ENCODE data around the gene RPL28. TPM values are rescaled to one million over a fixed set of nuclear protein-coding genes. Genes with fewer than 3 reads are reported as not detected.

Gene RPL28
- total RNA-seq, 1 experiment from 2014 or later, result 452 TPM

DNA sequence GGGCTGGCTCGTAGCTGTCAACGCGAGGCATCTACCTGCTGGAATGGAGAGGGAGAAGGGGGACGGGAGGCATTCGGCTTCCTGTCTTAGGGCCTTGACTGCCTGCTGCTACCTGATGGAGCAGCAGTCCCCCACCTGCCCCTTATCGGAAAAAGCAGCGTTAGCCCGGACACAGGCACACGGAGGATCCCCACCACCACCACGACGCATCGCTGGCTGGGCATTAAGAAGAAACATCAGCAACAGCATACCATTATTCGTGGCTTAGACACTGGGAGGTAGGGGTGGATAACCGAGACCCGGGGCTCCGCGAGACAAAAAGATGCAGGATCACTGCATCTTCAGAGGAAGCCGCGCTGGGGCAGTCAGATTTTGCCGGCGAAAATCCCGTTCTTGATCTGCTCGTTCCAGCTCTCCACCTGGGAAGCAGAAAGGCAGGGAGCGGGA, 32.4 kb upstream of the RPL28 start:
- DNase-seq (ENCODE audit: low read depth), result no peak

DNA sequence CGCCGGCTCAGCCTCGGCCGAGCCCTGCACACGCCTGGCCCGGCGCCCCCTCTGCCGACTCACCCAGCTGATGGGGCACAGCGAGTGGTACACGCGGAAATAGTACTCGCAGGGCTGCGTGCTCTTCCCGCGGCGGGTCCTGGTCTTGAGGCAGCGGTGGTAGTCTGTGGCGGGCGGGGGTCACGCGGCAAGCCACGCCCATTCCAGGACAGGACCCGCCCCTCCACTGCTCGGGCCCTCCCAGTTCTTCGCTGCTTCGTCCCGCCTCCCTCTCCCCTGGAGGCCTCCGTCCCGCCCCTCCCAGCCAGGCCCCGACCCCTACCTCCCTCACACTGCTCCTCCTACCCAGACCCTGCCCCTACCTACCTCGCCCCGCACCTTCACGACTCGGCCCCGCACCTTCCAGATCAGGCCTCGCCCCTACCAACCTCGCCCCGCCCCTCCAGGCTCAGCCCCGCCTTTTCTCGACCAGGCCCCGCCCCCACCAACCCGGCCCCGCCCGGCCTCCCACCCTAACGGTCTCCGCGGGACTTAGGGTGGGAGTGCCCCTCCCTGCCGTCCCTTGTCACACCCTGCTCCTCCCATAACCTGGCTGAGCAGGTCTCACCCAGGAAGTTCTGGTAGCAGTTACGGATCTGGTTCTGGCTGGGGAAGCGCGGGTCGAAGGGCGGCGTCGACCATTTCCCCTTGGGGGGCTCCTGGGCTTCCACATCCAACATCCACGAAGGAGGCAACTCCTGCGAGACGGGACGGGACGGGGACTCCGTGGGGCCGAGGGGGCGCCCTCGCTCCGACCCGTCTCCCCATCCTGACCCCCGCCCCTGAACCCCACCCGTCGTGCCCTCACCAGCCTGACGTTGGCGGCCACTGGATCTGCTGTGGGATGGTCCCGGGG, 31.7 kb upstream of the RPL28 start:
- DNase-seq (ENCODE audit: low read depth), result peak; percentile 53

GRCh38 chr19:55354698-55355212, 31.0 kb upstream of the RPL28 start, which contains the start of gene COX6B2:
Gene COX6B2, minus strand, starts transcription at chr19:55354719. Its CDS starts 198 bp downstream, at chr19:55354521.
- no peak for DNase-seq (ENCODE audit: low read depth)

DNA sequence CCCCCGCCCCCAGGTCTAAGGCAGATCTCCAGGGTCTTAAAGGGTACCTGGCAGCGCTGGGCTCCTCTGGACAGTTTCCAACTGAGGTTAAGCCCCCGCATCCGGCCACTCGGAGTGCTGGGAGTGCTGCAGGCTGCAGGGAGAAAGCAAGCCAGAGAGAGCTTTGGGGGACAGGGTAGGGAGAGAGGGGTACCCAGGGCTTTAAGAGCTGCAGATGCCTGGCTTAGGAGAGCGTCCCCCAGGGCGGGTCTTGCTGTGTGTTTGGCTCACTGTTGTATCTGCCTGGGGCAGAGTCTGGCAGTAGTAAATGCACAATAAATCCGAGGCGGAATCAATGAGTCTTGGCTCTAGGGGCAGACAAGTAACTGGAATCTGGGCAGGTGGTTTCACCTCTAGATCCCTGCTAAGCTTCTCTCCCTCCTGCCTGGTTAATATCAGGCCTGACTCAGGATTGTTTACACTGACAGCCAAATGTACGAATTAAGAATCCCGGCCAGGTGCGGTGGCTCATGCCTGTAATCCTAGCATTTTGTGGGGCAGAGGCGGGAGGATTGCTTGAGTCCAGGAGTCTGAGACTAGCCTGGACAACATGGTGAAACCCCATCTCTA, 30.4 kb upstream of the RPL28 start:
- peak; percentile 38 for DNase-seq (ENCODE audit: low read depth)

GRCh38 chr19:55358493-55358892, 27.2 kb upstream of the RPL28 start:
- no peak for DNase-seq (ENCODE audit: low read depth)

DNA sequence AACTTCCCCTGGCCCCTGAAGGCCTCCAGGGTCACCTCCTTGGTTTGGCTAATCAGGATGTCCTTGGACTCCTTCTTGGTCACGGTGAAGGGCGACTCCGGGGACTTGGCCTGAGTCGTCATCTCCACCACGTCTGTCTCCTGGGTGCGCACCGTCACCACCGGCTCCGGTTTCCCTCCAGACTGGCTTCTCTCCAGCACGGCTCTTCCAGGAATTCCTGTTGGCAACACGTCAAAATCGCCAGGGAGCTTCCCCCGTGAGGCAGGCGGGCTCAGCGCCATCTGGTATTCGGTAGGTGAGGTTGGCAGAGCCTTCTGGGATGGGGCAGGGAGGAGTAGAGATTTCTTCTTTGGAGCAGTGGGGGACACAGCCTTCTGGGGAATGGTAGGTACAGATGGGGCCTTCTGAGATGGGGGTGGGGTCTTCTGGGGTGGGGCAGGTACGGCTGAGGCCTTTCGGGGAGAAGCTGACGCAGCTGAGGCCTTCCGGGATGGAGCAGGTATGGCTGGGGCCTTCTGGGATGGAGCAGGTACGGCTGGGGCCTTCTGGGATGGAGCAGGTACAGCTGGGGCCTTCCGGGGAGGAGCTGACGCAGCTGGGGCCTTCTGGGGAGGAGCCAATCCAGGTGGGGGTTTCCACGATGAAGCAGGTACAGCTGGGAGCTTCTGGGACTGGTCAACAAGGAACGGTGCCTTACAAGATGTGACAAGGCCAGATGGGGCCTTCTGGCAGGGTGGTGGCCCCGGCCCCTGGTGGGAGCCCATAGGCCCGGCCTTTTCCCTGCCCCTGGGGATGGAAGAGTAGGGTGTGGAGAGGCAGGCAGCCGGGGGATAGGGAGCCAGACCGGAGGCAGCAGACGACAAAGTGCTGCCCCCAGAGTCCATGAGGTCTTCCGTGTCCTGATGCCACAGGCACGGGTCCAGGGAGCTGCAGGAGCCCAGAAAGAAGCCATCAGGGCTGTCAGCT, 26.5 kb upstream of the RPL28 start:
- DNase-seq (ENCODE audit: low read depth), result no peak

- DNase-seq (ENCODE audit: low read depth), result no peak
Observed at GRCh38 chr19:55360902-55361301, 24.8 kb upstream of the RPL28 start.

DNA sequence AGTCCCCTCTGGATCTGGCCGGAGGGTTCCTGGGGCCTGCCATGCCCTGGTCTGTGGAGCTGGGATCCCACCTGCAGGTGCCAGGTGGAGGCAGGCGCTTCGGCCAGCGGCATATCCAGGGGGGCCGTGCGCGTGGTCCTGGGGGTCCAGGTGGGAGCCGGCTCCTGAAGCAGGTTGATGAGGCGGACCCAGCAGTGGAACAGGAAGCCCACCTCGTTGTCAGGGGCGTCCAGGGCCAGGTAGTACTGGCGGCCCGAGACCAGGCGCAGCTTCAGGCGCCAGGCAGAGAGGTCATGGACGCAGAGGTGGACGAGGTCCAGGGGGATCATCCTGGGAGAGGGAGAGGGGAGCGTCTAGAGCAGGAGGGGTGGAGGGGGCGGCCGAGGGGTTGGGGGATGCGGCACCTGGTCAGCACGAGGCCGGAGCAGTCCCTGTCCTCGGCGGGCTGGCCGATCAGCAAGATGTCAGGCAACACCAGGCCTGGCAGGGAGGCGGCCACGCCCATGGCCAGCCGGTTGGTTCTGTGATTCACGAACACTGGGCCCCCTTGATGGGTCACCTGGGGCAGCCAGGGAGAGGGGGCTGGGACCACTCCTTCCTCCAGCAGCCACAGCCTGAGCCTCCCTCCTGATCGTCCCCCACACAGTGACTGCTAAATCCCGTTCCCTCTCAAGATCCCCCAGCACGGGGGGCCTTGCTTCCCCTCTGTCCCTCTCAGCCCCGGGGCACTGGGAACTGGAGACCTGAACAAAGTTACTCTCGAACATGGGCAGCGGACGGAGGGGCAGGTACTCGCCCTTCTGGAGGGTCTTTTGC, 23.4 kb upstream of the RPL28 start:
- DNase-seq (ENCODE audit: low read depth), result no peak

GRCh38 chr19:55362990-55363716, 22.6 kb upstream of the RPL28 start, which contains the start of gene GARIN5B:
Gene GARIN5B, minus strand, starts transcription at chr19:55363260. Its CDS starts 194 bp downstream, at chr19:55363066.
- DNase-seq (ENCODE audit: low read depth), result peak; percentile 41

- DNase-seq (ENCODE audit: low read depth), result no peak
Observed at GRCh38 chr19:55365245-55365644, 20.5 kb upstream of the RPL28 start.

DNA sequence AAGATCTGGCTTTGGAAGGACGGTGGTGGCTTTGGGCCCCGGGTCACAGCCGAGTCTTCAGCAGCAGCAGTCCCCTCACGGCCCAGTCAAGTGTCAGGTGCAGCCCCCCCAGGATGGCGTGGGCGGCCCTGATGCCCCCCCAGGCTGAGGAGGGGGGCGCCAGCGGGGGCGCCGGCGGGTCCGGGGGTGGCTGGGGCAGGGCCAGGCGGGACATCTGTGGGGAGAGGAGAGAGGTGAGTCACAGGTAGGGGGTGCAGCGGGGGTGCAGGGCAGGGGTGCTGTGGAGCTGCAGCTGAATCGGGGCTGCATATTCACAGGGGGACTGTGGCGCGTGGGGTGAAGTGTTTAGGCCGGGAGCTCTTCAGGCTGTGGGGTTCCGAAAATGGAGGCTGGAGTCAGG, 19.8 kb upstream of the RPL28 start:
- DNase-seq (ENCODE audit: low read depth), result no peak

DNA sequence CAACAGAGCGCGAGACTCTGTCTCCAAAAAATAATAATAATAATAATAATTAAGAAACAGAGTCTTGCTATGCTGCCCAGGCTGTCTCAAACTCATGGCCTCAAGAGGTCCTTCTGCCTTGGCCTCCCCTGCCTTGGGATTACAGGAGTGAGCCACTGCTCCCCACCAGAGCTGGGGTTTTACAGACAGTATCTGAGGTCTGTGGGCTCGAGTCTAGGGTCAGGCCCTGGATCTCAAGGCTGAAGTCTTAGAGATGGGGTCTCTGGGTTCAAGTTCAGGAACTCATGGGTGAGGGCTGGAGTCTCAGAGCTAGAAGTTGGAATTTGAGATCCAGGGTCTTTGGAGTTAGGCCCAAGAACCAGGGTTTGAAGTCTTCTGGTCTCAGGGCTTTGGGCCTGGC, 18.9 kb upstream of the RPL28 start:
- no peak for DNase-seq (ENCODE audit: low read depth)

- DNase-seq (ENCODE audit: low read depth), result no peak
Observed at GRCh38 chr19:55368106-55368505, 17.6 kb upstream of the RPL28 start.

DNA sequence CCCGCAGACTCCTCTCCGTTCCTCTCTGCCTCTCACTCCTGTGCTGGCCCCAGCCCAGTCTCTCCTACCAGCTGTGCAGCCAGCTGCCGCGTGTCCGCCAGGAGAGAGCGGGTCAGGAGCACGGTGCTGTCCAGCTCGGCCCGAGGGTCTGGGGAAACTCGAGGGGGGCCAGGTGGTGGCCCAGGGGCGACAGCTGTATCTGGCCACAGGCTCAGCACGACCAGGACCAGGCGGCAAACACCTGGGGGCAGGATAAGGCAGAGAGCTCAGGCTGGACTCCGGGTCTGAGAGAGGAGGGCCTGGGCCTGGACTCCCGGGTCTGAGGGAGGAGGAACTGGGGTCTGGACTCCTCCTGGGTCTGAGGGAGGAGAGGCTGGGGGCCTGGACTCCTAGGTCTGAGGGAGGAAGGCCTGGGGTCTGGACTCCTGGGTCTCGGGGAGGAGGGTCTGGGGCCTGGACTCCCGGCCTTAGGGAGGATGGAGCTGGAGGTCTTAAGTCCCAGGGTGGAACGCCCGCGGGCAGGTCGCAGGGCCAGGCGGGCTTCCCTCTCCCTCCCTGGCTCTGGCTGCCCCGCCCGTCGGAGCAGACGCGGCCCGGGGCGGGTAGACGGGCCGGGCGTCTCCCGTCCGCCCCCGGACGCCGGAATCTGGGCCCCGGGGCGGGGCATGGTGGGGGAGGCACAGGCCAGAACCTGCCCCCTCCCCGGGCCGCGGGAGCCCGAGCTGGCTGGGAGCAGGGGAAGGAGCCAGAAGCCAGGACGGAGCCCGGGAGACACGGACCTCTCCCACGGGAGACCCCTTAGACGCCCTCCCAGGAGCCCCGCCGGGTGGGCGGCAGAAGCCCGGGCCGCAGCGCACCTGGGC, 16.8 kb upstream of the RPL28 start:
- DNase-seq (ENCODE audit: low read depth), result peak; percentile 63

DNA sequence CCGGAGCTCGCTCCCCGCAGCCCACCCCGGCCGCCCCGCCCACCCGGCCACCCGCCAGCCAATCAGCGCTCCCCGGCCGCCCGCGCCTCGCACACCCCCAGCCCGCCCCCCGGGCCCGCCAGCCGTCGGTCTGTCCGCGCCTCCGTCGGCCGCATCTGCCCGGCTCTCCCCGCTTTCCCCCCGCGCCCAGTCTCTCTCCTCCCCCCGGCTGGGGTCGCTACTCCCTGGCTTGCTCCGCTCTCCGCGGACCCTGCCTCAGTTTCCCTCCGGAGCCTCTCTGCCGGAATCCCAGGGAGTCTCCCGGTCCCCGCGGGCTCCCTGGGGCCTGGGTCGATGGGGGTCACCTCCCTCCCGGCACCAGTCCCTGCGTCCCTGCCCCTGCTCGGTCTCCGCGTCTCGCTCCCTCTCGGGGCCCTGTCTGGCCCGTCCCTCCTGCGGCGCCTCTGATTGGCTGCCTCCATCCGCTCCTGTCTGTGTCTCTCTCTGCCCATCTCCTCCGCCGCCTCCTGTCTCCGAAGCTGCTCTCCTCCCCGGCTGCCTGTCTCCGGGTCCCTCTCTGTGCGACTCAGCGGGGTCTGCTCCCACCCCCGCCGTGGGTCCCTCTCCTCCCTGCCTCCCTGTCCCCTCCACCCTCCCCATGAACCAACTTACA, 16.0 kb upstream of the RPL28 start:
- DNase-seq (ENCODE audit: low read depth), result peak; percentile 81

GRCh38 chr19:55370305-55370988, 15.3 kb upstream of the RPL28 start, which contains the start of gene IL11:
Gene IL11, minus strand, starts transcription at chr19:55370463. Its CDS starts 153 bp downstream, at chr19:55370310.
- peak; percentile 86 for DNase-seq (ENCODE audit: low read depth)

- peak; percentile 87 for DNase-seq (ENCODE audit: low read depth)
Observed at GRCh38 chr19:55372316-55373081, 13.2 kb upstream of the RPL28 start.

All from M059J (cell line).